GM12878 (cell line): ENCODE measurements around the gene FRYL. TPM values are rescaled to one million over a fixed set of nuclear protein-coding genes. Genes with fewer than 3 reads are reported as not detected.

Source experiments
- ATAC-seq: fragments of 200-7000 bp; cut with Tn5 transposase; 3 replicates; pipeline ENCODE4 v1.9.1; 2020; ENCODE audit warnings: mild to moderate bottlenecking, moderate library complexity
- BruUV-seq: library from RNA; stranded (reverse); fragments of 400-500 nt; replicated peaks from 2 replicates; lab custom pipeline; 2021; lab: Mats Ljungman, UMichigan
- CTCF ChIA-PET: fragments of 300-600 bp; sonication (Branson Sonifier 250); formaldehyde crosslinking; extraction: SDS; loops from one replicate; lab custom pipeline; 2021; ENCODE audit warnings: inconsistent platforms; lab: Yijun Ruan, JAX
- POLR2A ChIA-PET: fragments of 350-600 bp; formaldehyde crosslinking; extraction: SDS; loops from one replicate; lab custom pipeline; 2021; ENCODE audit warnings: inconsistent platforms; lab: Charles Lee
- RAD21 ChIA-PET: fragments of 300-600 bp; sonication (Branson Sonifier 250); formaldehyde crosslinking; loops from one replicate; lab custom pipeline; 2023; ENCODE audit warnings: antibody characterized with exemption; ENCODE audit not compliant: unreplicated experiment; lab: Charles Lee
- SMC1A ChIA-PET: fragments of 300-600 bp; sonication (Branson Sonifier 250); formaldehyde crosslinking; loops from one replicate; lab custom pipeline; 2023; ENCODE audit not compliant: unreplicated experiment, uncharacterized antibody; lab: Charles Lee
- DNase-seq: peaks from one replicate; pipeline ENCODE4 v3.0.0-alpha.2; 2011; ENCODE audit warnings: low read depth, low spot score
- FAIRE-seq: peaks from 3 replicates; lab custom pipeline; 2011; peaks lifted over from hg19 to GRCh38; lab: Jason Lieb, UNC
- H2AFZ ChIP-seq: 2 replicates; pipeline ENCODE4 v1.6.0; 2011; ENCODE audit warnings: low read depth, low read length, control low read depth; ENCODE audit not compliant: control insufficient read depth
- H3K27ac ChIP-seq: 2 replicates; pipeline ENCODE4 v1.5.1; 2011; ENCODE audit warnings: control low read depth; ENCODE audit not compliant: control insufficient read depth, insufficient read depth
- H3K27me3 ChIP-seq, 2 experiments: replicated peaks in 1 of 2; 2 replicates each; pipeline versions ENCODE4 v1.6.0 to v1.6.1; 2011; ENCODE audit warnings: low read length in 1 of 2; ENCODE audit not compliant: control insufficient read depth in 2 of 2, insufficient read depth in 2 of 2
- H3K36me3 ChIP-seq, 2 experiments: 2 replicates each; pipeline ENCODE4 v1.5.1; 2011; ENCODE audit warnings: low read length in 1 of 2; ENCODE audit not compliant: control insufficient read depth in 2 of 2, insufficient read depth in 2 of 2
- H3K4me1 ChIP-seq: 2 replicates; pipeline ENCODE4 v1.6.1; 2011; ENCODE audit warnings: mild to moderate bottlenecking, low read length, moderate library complexity, mixed read lengths; ENCODE audit not compliant: control insufficient read depth, insufficient read depth
- H3K4me2 ChIP-seq: 2 replicates; pipeline ENCODE4 v1.6.0; 2011; ENCODE audit warnings: control low read depth; ENCODE audit not compliant: control insufficient read depth, insufficient read depth
- H3K4me3 ChIP-seq: fragments of 200-600 bp; sonication (generic); 2 replicates; pipeline ENCODE4 v1.5.1; 2016
- H3K79me2 ChIP-seq: 2 replicates; pipeline ENCODE4 v1.6.0; 2011; ENCODE audit warnings: low read length; ENCODE audit not compliant: control insufficient read depth, insufficient read depth
- H3K9ac ChIP-seq: 2 replicates; pipeline ENCODE4 v1.8.0; 2011; ENCODE audit warnings: low read length, control low read depth, mixed read lengths; ENCODE audit not compliant: control insufficient read depth, insufficient read depth
- H3K9me3 ChIP-seq: replicated peaks from 3 replicates; pipeline ENCODE4 v1.5.1; 2011; ENCODE audit warnings: mild to moderate bottlenecking, low read length; ENCODE audit not compliant: control insufficient read depth, insufficient read depth
- H4K20me1 ChIP-seq: 2 replicates; pipeline ENCODE4 v1.6.0; 2011; ENCODE audit not compliant: control insufficient read depth, insufficient read depth
- BHLHE40 ChIP-seq, 2 experiments: fragments of 450-650 bp in 1 of 2; IDR thresholded peaks; 2 replicates each; pipeline ENCODE4 v1.6.1; 2011 to 2017; ENCODE audit warnings: low read depth in 2 of 2, borderline replicate concordance in 1 of 2, improper control_type of control experiment in 1 of 2, low read length in 1 of 2, mild to moderate bottlenecking in 1 of 2
- EED ChIP-seq: sonication (generic); IDR thresholded peaks from 2 replicates; pipeline ENCODE4 v1.6.1; 2016; ENCODE audit warnings: antibody characterized with exemption, low read depth
- EGR1 ChIP-seq, 2 experiments: IDR thresholded peaks; 1 replicate in 1 of 2; 2 replicates in 1 of 2; pipeline ENCODE4 v1.6.1; 2011 to 2012; ENCODE audit warnings: low read depth in 2 of 2, low read length in 2 of 2, borderline replicate concordance in 1 of 2, mild to moderate bottlenecking in 1 of 2, moderate library complexity in 1 of 2
- HDAC6 ChIP-seq: fragments of 200-600 bp; sonication (generic); IDR thresholded peaks from one replicate; pipeline ENCODE4 v1.8.0; 2017; ENCODE audit warnings: antibody characterized with exemption; ENCODE audit not compliant: unreplicated experiment
- LARP7 ChIP-seq: fragments of 450-650 bp; IDR thresholded peaks from 2 replicates; pipeline ENCODE4 v1.6.1; 2017; ENCODE audit warnings: mild to moderate bottlenecking
- RAD51 ChIP-seq: fragments of 450-650 bp; IDR thresholded peaks from 2 replicates; pipeline ENCODE4 v1.6.1; 2016; ENCODE audit warnings: moderate library complexity, mild to moderate bottlenecking, inconsistent platforms
- ZNF274 ChIP-seq: IDR thresholded peaks from one replicate; pipeline ENCODE4 v1.8.0; 2011; ENCODE audit not compliant: insufficient read length, insufficient read depth
- WGBS: methylation state at CpG from one replicate; pipeline ENCODE4 v1.1.6; 2016; ENCODE audit warnings: low lambda C conversion rate; ENCODE audit not compliant: insufficient replicate concordance, insufficient coverage; ENCODE audit errors: missing lambda C conversion rate; 5-methylcytosine and 5-hydroxymethylcytosine counted together
- in situ Hi-C: fragments of 300-500 bp; cut with MboI; formaldehyde crosslinking; loops from 9 replicates; pipeline ENCODE4 v1.14.3; 2018; ENCODE audit warnings: mixed read lengths
- intact Hi-C: fragments of 100-400 bp; cut with micrococcal nuclease; formaldehyde crosslinking; loops from one replicate; pipeline ENCODE4 v1.14.2; 2022; ENCODE audit not compliant: unreplicated experiment
- polyA plus RNA-seq, 11 experiments: library from polyadenylated mRNA; depleted of rRNA in 4 of 11; unstranded in 6 of 11; stranded (reverse) in 5 of 11; fragments of >200 nt; fragmentation: Nextera tagmentation in 4 of 11; fragmentation: Illumina TruSeq in 1 of 11; extraction: Ambion mirVana in 4 of 11; extraction: Trizol in 1 of 11; gene quantifications; 1 replicate in 1 of 11; 2 replicates in 10 of 11; pipeline versions ENCODE4 v1.2.1 to v1.2.3, GENCODE V29; 2011 to 2016; ENCODE audit warnings: inconsistent platforms in 2 of 11, missing spikeins in 2 of 11, low read depth in 1 of 11
- total RNA-seq, 4 experiments: library from RNA; depleted of rRNA in 3 of 4; stranded (reverse); fragments of >200 nt in 3 of 4; fragmentation: Illumina TruSeq in 1 of 4; extraction: Trizol in 1 of 4; gene quantifications; 2 replicates each; pipeline versions ENCODE4 v1.2.1 to v1.2.3, GENCODE V29; 2013 to 2021
- TF ChIP-seq, protein P1 (sequence below): fragments of 450-650 bp; IDR thresholded peaks from 2 replicates; pipeline ENCODE4 v1.6.1; 2017; ENCODE audit warnings: borderline replicate concordance
- TF ChIP-seq, protein P2 (sequence below): fragments of 450-650 bp; IDR thresholded peaks from 2 replicates; pipeline ENCODE4 v1.6.1; 2016; ENCODE audit warnings: mild to moderate bottlenecking
- TF ChIP-seq, protein P3 (sequence below): IDR thresholded peaks from 2 replicates; pipeline ENCODE4 v1.6.1; 2012; ENCODE audit warnings: low read depth, low read length, improper control_type of control experiment
- TF ChIP-seq, protein P4 (sequence below): IDR thresholded peaks from 2 replicates; pipeline ENCODE4 v1.6.1; 2011; ENCODE audit warnings: low read depth, mild to moderate bottlenecking, low read length, moderate library complexity, borderline replicate concordance; ENCODE audit errors: extremely low read depth

The FRYL gene
- total and polyA plus RNA-seq, 10 of the 15 experiments (the other 5 are each of a cell fraction or from before 2014, with no cell fraction given) = 10.3 to 50.6 (median 28.7) TPM

DNA sequence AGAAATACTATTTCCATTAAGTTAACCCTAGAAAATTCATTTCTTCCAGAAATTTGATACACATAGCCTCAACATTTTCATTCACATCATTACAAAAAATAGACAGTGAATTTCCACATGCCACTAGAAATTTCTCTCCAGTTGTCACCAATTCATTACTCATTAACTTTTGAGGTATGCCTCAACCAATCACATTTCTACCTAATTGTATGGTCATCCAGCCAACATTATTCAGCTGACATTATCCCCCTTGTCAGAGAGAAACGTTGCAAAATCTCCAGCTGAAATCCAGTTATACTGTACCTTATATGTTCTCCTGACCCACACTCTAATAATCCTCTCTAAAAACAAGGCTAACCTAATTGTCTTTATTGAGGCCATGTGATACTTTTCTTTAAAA is 24.8 kb downstream of the FRYL start:
- Histone ChIP-seq H2AFZ (no peak overlapping the region), H3K4me2 (no peak overlapping the region), H3K27me3 (no peaks in the 10 kb centered on the region), H3K36me3 (no peaks in the 10 kb centered on the region), H4K20me1 (no peaks in the 10 kb centered on the region), H3K27ac (no peak overlapping the region), H3K79me2 (peaks cover 41% of the 10 kb centered on the region), H3K9me3 (peaks cover 6% of the 10 kb centered on the region; the same call in 2 of the 3 replicates), H3K4me1 (no peaks in the 10 kb centered on the region), H3K9ac (no peak overlapping the region), H3K4me3 (no peak overlapping the region)
- ATAC-seq (no peak), DNase-seq (no peak), FAIRE-seq (no peak)
- intact Hi-C loops (no loop called here), in situ Hi-C loops (no loop called here)
- no TSS peak for BruUV-seq
- ChIA-PET RAD21 (no interaction called here), CTCF (no interaction called here), POLR2A (no interaction called here), SMC1A (no interaction called here)
- WGBS = 90% methylated on average over 1 of the region's 1 CpG
- TF ChIP-seq RAD51 = no peak
- TF ChIP-seq, protein P1, sequence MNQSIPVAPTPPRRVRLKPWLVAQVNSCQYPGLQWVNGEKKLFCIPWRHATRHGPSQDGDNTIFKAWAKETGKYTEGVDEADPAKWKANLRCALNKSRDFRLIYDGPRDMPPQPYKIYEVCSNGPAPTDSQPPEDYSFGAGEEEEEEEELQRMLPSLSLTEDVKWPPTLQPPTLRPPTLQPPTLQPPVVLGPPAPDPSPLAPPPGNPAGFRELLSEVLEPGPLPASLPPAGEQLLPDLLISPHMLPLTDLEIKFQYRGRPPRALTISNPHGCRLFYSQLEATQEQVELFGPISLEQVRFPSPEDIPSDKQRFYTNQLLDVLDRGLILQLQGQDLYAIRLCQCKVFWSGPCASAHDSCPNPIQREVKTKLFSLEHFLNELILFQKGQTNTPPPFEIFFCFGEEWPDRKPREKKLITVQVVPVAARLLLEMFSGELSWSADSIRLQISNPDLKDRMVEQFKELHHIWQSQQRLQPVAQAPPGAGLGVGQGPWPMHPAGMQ = no peak
- TF ChIP-seq BHLHE40 (IDR thresholded peaks at IDR 0.05; ENCODE audit: borderline replicate concordance in 1 of 2, low read depth in 2 of 2, low read length in 1 of 2) = no peak
- TF ChIP-seq EGR1 (IDR thresholded peaks at IDR 0.05; ENCODE audit: borderline replicate concordance in 1 of 2, low read depth in 2 of 2, low read length in 2 of 2) = no peak
- TF ChIP-seq, protein P2, sequence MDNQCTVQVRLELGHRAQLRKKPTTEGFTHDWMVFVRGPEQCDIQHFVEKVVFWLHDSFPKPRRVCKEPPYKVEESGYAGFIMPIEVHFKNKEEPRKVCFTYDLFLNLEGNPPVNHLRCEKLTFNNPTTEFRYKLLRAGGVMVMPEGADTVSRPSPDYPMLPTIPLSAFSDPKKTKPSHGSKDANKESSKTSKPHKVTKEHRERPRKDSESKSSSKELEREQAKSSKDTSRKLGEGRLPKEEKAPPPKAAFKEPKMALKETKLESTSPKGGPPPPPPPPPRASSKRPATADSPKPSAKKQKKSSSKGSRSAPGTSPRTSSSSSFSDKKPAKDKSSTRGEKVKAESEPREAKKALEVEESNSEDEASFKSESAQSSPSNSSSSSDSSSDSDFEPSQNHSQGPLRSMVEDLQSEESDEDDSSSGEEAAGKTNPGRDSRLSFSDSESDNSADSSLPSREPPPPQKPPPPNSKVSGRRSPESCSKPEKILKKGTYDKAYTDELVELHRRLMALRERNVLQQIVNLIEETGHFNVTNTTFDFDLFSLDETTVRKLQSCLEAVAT = no peak
- no peak for TF ChIP-seq ZNF274
- no peak for TF ChIP-seq HDAC6
- TF ChIP-seq EED = no peak
- TF ChIP-seq, protein P3, sequence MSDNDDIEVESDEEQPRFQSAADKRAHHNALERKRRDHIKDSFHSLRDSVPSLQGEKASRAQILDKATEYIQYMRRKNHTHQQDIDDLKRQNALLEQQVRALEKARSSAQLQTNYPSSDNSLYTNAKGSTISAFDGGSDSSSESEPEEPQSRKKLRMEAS = no peak
- TF ChIP-seq LARP7 = no peak
- TF ChIP-seq, protein P4, sequence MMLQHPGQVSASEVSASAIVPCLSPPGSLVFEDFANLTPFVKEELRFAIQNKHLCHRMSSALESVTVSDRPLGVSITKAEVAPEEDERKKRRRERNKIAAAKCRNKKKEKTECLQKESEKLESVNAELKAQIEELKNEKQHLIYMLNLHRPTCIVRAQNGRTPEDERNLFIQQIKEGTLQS = no peak
